GM18870 (cell line): ENCODE results near the gene NEB.
"Not testable (repeated sequence)": the region's sequence is repeated elsewhere in the genome, so short reads cannot be mapped to it uniquely, and the experiment has no call there.

Experiments
- ATAC-seq: cut with Tn5 transposase; IDR thresholded peaks from one replicate; pipeline ENCODE4 v1.9.1; 2021; ENCODE audit warnings: moderate library complexity; ENCODE audit not compliant: unreplicated experiment

The NEB gene

DNA sequence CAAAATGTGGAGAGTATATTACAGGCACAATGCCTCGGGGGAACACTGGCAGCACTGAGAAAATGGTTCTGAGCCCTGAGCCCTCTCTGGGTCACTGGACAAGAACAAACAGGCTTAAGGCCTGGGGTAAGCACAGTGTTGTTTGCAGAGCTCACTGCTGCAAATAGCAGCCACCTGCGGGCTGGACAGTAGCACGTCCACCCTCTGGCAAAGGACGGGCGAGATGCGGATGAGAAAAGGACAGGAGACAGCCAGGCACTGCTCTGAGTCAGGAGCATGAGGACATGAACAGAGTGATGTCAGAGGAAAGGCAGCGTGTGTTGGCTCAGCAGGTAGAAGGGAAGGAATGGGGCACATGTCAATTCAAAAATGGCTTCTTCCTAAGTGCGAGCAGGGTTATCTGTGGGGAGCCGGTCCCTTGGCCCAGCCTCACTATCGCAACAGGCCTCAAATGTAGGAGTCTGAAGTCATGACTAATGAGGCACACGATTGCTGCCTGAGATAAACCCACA is 25.9 kb upstream of the NEB start:
- no peak for ATAC-seq

DNA sequence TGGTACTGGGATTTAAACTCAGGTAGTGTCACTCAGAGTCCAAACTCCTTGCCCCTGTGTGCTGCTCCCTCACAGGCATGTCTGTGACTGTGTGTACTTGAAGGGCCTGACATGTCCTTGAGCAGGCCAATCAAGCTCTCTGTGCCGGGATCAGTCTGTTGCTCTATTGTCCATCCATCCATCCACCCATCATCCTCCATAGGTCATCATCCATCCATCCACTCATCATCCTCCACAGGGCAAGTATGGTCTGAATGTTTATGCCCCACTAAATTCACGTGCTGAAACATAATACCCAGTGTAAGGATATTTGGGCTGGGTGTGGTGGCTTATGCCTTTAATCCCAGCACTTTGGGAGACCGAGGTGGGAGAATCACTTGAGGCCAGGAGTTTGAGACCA is 24.5 kb upstream of the NEB start:
- ATAC-seq, result no peak

- no peak for ATAC-seq
Observed at GRCh38 chr2:151757861-151758260, 23.6 kb upstream of the NEB start.

DNA sequence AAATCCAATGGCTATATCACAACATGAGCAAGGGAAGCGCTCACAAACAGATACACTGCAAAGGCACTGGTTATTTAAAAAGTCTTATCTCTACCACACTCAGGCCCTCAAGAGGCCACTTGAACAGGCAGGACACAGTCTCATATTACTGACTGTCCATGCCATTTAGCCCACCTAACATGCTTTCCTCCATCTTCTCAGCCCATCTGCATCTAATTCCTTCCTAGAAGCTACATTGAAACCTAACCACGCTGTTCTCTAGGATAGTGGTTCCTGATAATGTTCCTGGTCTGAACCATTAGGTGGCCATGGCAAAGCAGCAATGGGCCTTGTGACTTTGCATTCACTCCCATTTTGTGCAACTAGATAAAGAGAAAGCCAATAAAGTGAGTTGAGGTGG is 22.5 kb upstream of the NEB start:
- ATAC-seq, result no peak

GRCh38 chr2:151754253-151754897 is 20.1 kb upstream of the NEB start:
- ATAC-seq, result no peak

DNA sequence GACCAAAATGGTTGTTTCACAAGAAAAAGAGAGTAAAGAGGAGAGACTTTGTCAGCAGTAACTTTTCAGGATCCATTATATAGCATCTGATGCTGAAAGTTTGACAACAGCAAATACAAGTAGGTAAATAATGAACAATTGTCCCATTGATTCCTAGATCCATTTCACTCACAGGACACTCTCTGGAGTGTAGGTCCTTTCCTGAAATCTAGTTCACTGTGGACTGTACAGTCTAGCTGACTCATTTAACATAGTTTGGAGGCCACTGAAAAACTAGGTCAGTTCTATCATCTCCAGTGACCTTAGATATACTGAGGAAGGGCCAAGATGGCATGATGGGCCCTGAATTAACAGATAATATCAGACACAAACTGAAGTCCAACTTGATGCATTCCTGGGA is 19.3 kb upstream of the NEB start:
- no peak for ATAC-seq

- not testable (repeated sequence) for ATAC-seq
Observed at GRCh38 chr2:151745261-151745660, 11.0 kb upstream of the NEB start.

DNA sequence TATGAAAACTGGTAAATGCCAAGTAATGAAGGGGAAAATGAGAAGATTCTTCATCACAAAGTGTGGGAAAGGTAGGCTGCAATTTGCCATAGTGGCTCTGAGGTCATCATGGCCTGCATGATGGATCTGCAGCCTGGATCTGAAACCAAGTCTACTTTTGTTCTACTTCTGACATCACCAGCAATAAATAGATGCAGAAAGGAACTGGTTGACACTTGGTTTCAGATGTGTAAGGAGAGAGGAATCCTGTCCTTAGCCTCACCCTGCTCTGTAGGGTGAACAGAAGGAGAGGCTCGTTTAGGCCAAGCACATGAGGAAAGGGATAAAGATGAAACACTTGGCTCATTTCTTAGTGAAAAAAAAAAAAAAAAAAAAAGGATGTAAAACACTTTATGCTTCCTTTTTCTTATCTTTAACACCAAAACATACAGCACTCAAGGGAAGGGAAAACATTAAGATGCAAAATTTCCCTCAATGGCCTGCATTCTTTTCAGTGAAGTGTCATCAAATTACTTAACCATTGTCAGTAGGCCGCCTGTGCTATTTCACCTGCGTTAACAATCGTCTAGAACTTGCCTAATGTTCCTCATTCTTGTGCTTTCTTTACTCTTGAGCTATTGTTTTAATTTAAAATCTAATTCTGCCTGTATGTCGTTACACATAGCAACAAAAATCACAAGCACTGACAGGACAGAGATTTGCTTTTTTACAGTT is 3.9 kb downstream of the NEB start:
- ATAC-seq, result peak; percentile 75

DNA sequence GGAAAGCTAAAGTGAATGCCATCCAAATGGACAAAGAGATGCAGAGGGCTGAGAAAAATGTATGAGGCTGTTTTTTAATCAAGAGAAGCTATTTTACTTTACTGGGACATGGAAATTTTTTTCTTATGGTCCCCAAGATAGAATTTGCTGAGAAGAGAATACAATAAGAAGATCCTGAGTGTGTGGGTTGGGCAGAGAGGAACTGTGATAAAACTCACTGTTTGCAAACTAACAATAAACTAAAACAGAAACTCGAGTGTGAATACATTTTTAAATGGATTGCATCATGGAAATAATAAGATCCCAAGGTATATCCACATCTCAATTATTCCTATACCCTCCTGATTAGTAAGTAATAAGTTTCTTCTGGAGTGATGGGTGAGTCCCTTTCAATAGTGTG is 4.4 kb downstream of the NEB start:
- ATAC-seq, result no peak

GRCh38 chr2:151729415-151729811 is 4.9 kb downstream of the NEB start:
- no peak for ATAC-seq

DNA sequence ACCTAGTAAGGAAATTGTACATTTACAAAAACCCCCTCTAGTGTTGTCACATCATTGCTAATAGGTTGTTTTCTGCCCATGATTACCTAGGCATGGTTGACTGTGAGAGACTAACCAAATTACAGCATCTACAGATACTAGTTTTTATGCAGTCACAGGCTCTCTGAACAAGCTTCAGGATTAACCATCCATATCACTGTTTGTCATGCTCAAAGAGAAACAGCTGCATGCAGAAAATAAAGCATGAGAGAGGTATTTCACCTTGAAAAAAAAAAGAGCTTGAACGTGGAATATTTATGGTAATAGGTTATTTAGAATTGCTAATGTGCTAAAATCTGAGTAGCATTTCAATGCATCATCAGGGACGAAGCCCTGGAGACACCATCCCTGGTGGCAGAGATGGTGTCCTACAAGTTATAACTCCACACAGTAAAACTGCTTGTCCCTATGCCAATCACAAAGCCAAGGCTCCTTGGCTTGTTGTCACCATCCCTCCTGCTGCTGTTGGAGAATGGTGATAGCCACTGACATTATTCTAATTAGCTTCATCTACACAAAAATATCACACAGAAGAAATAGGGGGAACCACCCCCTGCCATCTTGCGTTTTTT is 5.4 kb downstream of the NEB start:
- ATAC-seq, result no peak

DNA sequence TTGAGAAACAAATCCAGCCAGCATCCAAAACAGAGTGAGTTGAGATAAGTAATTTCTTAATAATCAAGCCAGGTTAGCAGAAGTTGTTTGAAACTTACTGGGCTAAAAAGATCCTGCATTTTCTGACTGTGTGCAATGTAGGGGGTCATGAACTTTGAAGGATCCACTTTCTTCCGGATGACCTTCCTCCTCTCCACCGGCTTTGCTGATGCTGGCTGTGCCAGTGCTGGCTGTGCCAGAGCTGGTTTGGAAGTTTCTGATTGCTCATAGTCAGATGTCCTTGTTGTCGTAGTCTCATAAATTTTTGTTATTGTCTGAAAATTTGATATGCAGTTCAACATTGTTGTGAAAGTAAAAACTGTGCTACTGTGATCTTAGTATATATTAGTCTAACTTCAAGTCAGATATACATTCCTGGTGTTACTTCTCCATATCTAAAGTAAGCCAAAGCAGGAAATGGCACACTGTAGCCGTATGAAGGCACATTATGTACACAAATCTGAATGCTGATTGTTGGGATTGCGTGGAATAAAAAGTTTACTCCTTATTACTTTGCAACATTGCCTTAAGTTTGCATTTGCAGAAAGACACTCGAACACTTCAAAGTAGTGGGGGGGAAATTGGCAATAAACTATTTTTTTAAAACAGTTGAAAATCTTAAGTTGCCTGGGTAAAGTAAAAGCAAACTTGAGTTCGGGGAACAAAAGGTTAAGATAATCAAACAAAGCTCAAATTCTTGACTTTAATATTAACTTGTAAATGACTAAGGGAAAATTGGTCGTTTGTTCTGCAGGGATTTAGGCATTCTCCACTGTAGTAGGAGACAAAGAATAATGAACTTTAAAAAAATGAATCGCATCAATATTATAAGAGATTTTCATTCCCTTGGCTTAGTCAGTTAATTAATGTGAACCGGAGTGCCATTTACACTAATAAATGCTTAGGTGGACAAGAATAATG is 6.4 kb downstream of the NEB start:
- ATAC-seq, result no peak

DNA sequence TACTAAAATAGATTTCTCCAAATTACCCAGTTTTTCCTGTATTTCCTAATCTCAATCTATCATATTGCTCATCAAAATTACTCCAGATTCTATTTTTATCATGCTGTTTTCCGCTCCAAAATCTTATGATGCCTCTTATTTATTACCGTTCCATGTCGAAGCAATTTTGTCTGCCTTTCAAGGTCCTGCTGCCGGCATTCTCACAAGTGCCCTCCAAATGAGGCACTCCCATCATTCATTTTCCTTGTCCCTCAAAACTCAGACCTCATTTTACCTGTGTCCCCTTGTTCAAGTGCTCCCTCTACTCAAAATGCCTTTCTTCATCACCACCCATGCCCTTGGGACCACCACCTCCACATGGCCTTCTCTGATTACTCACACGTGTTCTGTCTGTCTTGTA is 13.1 kb downstream of the NEB start:
- ATAC-seq, result no peak

- no peak for ATAC-seq
Observed at GRCh38 chr2:151720521-151720920, 13.8 kb downstream of the NEB start.

GRCh38 chr2:151718796-151719195 is 15.5 kb downstream of the NEB start:
- ATAC-seq, result no peak

DNA sequence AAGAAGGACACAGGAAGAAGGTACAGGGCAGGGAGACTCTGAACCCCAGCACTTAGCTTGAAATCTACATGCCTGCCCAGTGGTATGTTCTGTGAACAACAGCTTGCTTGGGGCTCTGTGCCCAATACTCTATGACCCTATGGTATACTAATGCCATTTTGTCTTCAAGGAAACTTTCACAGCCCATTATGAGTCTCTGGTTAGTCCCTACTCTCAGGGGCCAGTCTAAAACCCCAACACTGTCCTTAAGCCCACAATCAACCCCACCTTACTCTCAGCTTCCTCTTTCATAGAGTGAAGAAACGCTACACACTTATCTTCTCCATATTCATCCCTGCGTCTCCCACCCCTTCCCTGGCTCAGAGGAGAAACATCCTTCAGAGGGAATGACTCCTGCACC is 16.0 kb downstream of the NEB start:
- ATAC-seq, result no peak

DNA sequence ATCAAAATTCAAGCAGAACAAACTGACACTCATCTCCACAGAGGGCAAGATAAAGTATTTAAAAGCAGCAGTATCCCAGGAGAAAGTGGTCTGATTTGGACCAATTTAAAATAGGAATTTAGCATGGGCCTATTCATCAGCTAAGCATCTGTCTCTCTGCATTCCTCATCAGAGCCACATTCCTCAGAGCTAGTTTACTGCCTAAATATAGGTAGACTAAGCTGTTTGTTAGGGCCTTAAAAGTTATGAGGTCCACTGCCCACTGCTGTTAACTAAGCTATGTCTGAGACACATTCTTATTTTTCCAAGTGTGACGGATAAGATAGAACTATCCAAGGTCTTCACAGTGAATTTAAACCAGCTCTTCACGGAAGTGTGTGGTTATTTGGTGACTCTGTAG is 17.6 kb downstream of the NEB start:
- ATAC-seq, result no peak

DNA sequence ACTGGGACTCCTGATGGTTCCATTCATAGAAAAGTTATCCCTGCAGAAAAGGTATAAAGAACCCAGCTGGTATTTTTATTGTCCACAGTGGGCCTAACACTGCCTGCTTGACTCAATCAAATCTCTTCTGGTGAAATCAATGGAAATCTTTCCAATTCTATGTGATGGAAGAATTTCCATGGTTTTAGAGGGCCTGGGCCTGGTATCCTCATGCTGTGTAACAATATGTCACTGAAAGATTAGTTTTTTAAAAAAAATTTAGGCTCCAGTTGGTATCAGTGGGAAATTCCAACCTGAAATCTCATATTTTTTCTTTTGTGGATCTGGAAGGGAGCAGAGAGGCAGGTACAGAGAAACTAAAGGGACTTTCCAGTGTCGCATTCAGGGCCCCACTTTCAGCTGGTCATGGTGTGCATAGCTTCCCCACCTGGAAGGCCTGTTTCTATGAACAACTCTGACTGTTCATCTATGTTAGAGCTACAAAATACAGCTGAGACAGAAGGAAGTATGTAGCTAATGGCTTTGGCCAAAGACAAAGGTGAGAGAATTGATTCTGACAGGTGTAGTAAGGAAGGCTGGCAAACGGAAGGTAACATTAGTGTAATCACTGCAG is 20.9 kb downstream of the NEB start:
- peak; percentile 82 for ATAC-seq

GRCh38 chr2:151711025-151711424 is 23.3 kb downstream of the NEB start:
- ATAC-seq, result no peak

- no peak for ATAC-seq
Observed at GRCh38 chr2:151708788-151709187, 25.5 kb downstream of the NEB start.

GRCh38 chr2:151707857-151708256 is 26.4 kb downstream of the NEB start:
- no peak for ATAC-seq
